Ectodermal cell (in vitro differentiated cells): ENCODE results near the gene NUDT3.

ENCODE experiments used
- H3K27ac ChIP-seq: 2 replicates; pipeline ENCODE4 v1.7.0; 2013; ENCODE audit warnings: mild to moderate bottlenecking, low read depth, low read length; ENCODE audit not compliant: insufficient read depth, poor library complexity, severe bottlenecking
- H3K27me3 ChIP-seq: 2 replicates; pipeline ENCODE4 v1.7.0; 2013; ENCODE audit warnings: mild to moderate bottlenecking, low read length; ENCODE audit not compliant: insufficient read depth, control insufficient read depth, poor library complexity, severe bottlenecking
- H3K36me3 ChIP-seq: one replicate; pipeline ENCODE4 v1.7.0; 2013; ENCODE audit warnings: low read length; ENCODE audit not compliant: control insufficient read depth, insufficient read depth
- H3K4me1 ChIP-seq: one replicate; pipeline ENCODE4 v1.7.0; 2013; ENCODE audit warnings: low read length; ENCODE audit not compliant: control insufficient read depth, insufficient read depth
- H3K4me3 ChIP-seq: 2 replicates; pipeline ENCODE4 v1.7.0; 2013; ENCODE audit warnings: low read depth, low read length, control low read depth; ENCODE audit not compliant: insufficient read depth
- H3K9me3 ChIP-seq: 2 replicates; pipeline ENCODE4 v1.7.0; 2013; ENCODE audit warnings: mild to moderate bottlenecking, low read length, moderate library complexity; ENCODE audit not compliant: control insufficient read depth
- WGBS, 2 experiments: methylation state at CpG; one replicate each; pipeline ENCODE4 v1.1.7; 2013; ENCODE audit warnings: missing lambda C conversion rate in 2 of 2; 5-methylcytosine and 5-hydroxymethylcytosine counted together

NUDT3 gene

GRCh38 chr6:34292954-34293353 is 99.5 kb downstream of the NUDT3 start:
- H3K27ac ChIP-seq, result no peak overlapping the region
- 95 to 98% methylated on average over 3 of the region's 3 CpGs for WGBS, 2 experiments
- no peaks in the 10 kb centered on the region for H3K4me1 ChIP-seq
- no peaks in the 10 kb centered on the region for H3K27me3 ChIP-seq
- no peak overlapping the region for H3K4me3 ChIP-seq
- no peaks in the 10 kb centered on the region for H3K9me3 ChIP-seq
- H3K36me3 ChIP-seq, result peaks cover 14% of the 10 kb centered on the region

- no peaks in the 10 kb centered on the region for H3K27me3 ChIP-seq
- 93% methylated on average over 11 of the region's 11 CpGs for WGBS, 2 experiments
- no peak overlapping the region for H3K27ac ChIP-seq
- no peaks in the 10 kb centered on the region for H3K9me3 ChIP-seq
- H3K36me3 ChIP-seq, result peaks cover 11% of the 10 kb centered on the region
- H3K4me1 ChIP-seq, result no peaks in the 10 kb centered on the region
- H3K4me3 ChIP-seq, result no peak overlapping the region
Measured at GRCh38 chr6:34289137-34289536, 103.3 kb downstream of the NUDT3 start.

GRCh38 chr6:34288581-34288980 is 103.9 kb downstream of the NUDT3 start:
- Histone ChIP-seq H3K27me3 (no peaks in the 10 kb centered on the region), H3K27ac (no peak overlapping the region), H3K4me3 (no peak overlapping the region), H3K36me3 (peaks cover 11% of the 10 kb centered on the region), H3K9me3 (no peaks in the 10 kb centered on the region), H3K4me1 (no peaks in the 10 kb centered on the region)
- WGBS, 2 experiments, result 92 to 94% methylated on average over 4 to 5 of the region's 5 CpGs

GRCh38 chr6:34285448-34286164 is 106.9 kb downstream of the NUDT3 start:
- no peak overlapping the region for H3K27ac ChIP-seq
- 94% methylated on average over 4 of the region's 4 CpGs for WGBS, 2 experiments
- H3K4me3 ChIP-seq, result no peak overlapping the region
- no peaks in the 10 kb centered on the region for H3K4me1 ChIP-seq
- no peaks in the 10 kb centered on the region for H3K27me3 ChIP-seq
- no peaks in the 10 kb centered on the region for H3K9me3 ChIP-seq
- no peaks in the 10 kb centered on the region for H3K36me3 ChIP-seq

GRCh38 chr6:34284563-34285447 is 107.7 kb downstream of the NUDT3 start:
- Histone ChIP-seq H3K36me3 (no peaks in the 10 kb centered on the region), H3K27me3 (no peaks in the 10 kb centered on the region), H3K4me3 (no peak overlapping the region), H3K9me3 (no peaks in the 10 kb centered on the region), H3K27ac (no peak overlapping the region), H3K4me1 (no peaks in the 10 kb centered on the region)
- WGBS, 2 experiments, result 84 to 93% methylated on average over 4 of the region's 4 CpGs

- H3K27ac ChIP-seq, result no peak overlapping the region
- H3K36me3 ChIP-seq, result no peaks in the 10 kb centered on the region
- no peak overlapping the region for H3K4me3 ChIP-seq
- WGBS, 2 experiments, result 95 to 96% methylated on average over 6 of the region's 6 CpGs
- H3K27me3 ChIP-seq, result no peaks in the 10 kb centered on the region
- H3K9me3 ChIP-seq, result no peaks in the 10 kb centered on the region
- no peaks in the 10 kb centered on the region for H3K4me1 ChIP-seq
Measured at GRCh38 chr6:34281702-34282334, 110.7 kb downstream of the NUDT3 start.

- H3K4me1 ChIP-seq, result no peaks in the 10 kb centered on the region
- H3K36me3 ChIP-seq, result no peaks in the 10 kb centered on the region
- H3K4me3 ChIP-seq, result no peak overlapping the region
- 93 to 98% methylated on average over 4 of the region's 4 CpGs for WGBS, 2 experiments
- no peaks in the 10 kb centered on the region for H3K9me3 ChIP-seq
- H3K27ac ChIP-seq, result no peak overlapping the region
- H3K27me3 ChIP-seq, result no peaks in the 10 kb centered on the region
Measured at GRCh38 chr6:34280216-34280615, 112.3 kb downstream of the NUDT3 start.

- Histone ChIP-seq H3K27me3 (no peaks in the 10 kb centered on the region), H3K36me3 (no peaks in the 10 kb centered on the region), H3K9me3 (no peaks in the 10 kb centered on the region), H3K4me1 (no peaks in the 10 kb centered on the region), H3K4me3 (no peak overlapping the region), H3K27ac (no peak overlapping the region)
- WGBS, 2 experiments, result 95 to 96% methylated on average over 5 of the region's 5 CpGs
Measured at GRCh38 chr6:34278833-34279232, 113.6 kb downstream of the NUDT3 start.

GRCh38 chr6:34277763-34278112 is 114.7 kb downstream of the NUDT3 start:
- Histone ChIP-seq H3K36me3 (no peaks in the 10 kb centered on the region), H3K9me3 (no peaks in the 10 kb centered on the region), H3K27ac (no peak overlapping the region), H3K4me3 (no peak overlapping the region), H3K4me1 (no peaks in the 10 kb centered on the region), H3K27me3 (no peaks in the 10 kb centered on the region)
- 93 to 97% methylated on average over 4 of the region's 4 CpGs for WGBS, 2 experiments
